BLaER1 treated with 17β-estradiol and CSF1 and Interleukin-3, amounts not matched to agents 10 nM and 100 nM (cell line): ENCODE measurements around the gene AAGAB.
"Not testable (repeated sequence)": the region's sequence is repeated elsewhere in the genome, so short reads cannot be mapped to it uniquely, and the experiment has no call there.

Experiments used
- H3K27ac ChIP-seq, 11 experiments: shearing (Covaris generic); formaldehyde crosslinking; 2 replicates each; pipeline ENCODE4 v1.8.1; 2022
- H3K27me3 ChIP-seq, 11 experiments: shearing (Covaris generic); formaldehyde crosslinking; 2 replicates each; pipeline ENCODE4 v1.8.1; 2022
- H3K36me3 ChIP-seq, 11 experiments: shearing (Covaris generic); formaldehyde crosslinking; 2 replicates each; pipeline ENCODE4 v1.8.1; 2022
- H3K4me1 ChIP-seq, 10 experiments: shearing (Covaris generic); formaldehyde crosslinking; 2 replicates each; pipeline ENCODE4 v1.8.1; 2022
- H3K4me2 ChIP-seq, 11 experiments: shearing (Covaris generic); formaldehyde crosslinking; 2 replicates each; pipeline ENCODE4 v1.8.1; 2022
- H3K4me3 ChIP-seq, 10 experiments: shearing (Covaris generic); formaldehyde crosslinking; 2 replicates each; pipeline ENCODE4 v1.8.1; 2022
- H3K9ac ChIP-seq, 11 experiments: shearing (Covaris generic); formaldehyde crosslinking; 2 replicates each; pipeline ENCODE4 v1.8.1; 2022
- H3K9me3 ChIP-seq, 11 experiments: shearing (Covaris generic); formaldehyde crosslinking; replicated peaks in 1 of 11; 2 replicates each; pipeline ENCODE4 v1.8.1; 2022
- H4K20me1 ChIP-seq, 11 experiments: shearing (Covaris generic); formaldehyde crosslinking; 2 replicates each; pipeline ENCODE4 v1.8.1; 2022
- Cebpa-rat ChIP-seq, 11 experiments: shearing (Covaris generic); IDR thresholded peaks; 2 replicates each; pipeline ENCODE4 v1.8.1; 2022

The AAGAB gene

DNA sequence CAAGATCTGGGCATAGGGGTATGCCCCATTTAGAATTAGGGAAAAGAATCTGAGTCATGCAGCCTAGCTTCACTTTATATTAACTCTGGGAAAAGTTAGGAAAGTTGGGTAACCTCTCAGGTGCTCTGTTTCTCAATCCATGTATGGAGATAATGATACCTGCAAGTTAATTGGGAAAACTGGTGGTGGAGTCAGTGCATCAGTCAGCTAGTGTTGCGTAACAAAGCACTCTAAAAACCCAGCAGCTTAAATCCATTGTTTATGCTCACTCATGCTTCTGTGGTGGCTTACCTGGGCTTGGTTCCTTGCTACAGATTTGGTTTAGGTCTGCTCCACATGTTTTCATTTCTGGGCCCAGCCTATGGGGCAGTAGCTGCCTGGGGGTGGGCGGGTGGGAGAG, 98.0 kb downstream of the AAGAB start:
- no peak overlapping the region for H3K4me3 ChIP-seq
- peaks cover 79 to 99% (median 97%) of the 10 kb centered on the region in 11 experiments for H4K20me1 ChIP-seq
- no peak overlapping the region for H3K9ac ChIP-seq
- peaks cover 88 to 98% (median 93%) of the 10 kb centered on the region in 10 experiments for H3K4me1 ChIP-seq
- peaks cover 0 to 15% (median 7%) of the 10 kb centered on the region in 11 experiments; a peak in 8 of 22 replicates for H3K9me3 ChIP-seq
- no peak overlapping the region for H3K27ac ChIP-seq
- no peaks in the 10 kb centered on the region for H3K27me3 ChIP-seq
- H3K4me2 ChIP-seq: peak overlapping the region in 4 of 11 experiments; percentile 4 to 83 (median 16); a peak in 2 of 22 replicates
- peak in 3 of 11 experiments; percentile 27 to 48 (median 45); a peak in 1 of 22 replicates for TF ChIP-seq Cebpa-rat (IDR thresholded peaks at IDR 0.05)
- H3K36me3 ChIP-seq: peaks cover 5 to 78% (median 57%) of the 10 kb centered on the region in 11 experiments; a peak in 19 of 22 replicates

DNA sequence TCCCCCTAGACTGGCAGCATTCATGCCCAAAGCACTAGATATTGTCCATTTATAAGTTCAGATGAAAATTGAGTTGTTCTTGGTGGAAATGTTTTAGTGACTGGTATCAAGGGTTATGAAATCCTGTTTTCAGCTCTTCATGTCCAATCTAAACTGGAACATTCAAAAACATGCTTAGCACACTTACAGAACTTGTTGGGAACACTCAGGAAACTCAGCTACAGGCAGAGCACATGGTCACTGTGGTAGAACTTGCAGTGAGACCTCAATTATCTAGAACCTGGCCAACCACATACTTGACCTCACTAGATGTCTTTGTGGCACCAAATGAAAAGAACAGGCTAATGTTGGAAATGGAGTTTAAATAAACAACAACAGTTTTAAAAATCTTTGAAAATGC, 100.2 kb downstream of the AAGAB start:
- Histone ChIP-seq H3K4me2 (peak overlapping the region; percentile 44 to 81 (median 65)), H3K4me1 (peaks cover 85 to 98% (median 93%) of the 10 kb centered on the region in 10 experiments), H3K27me3 (no peaks in the 10 kb centered on the region), H4K20me1 (peaks cover 75 to 99% (median 97%) of the 10 kb centered on the region in 11 experiments), H3K27ac (peak overlapping the region in 7 of 11 experiments; percentile 6 to 25 (median 11); a peak in 6 of 22 replicates), H3K9me3 (peaks cover 0 to 15% (median 7%) of the 10 kb centered on the region in 11 experiments; a peak in 8 of 22 replicates), H3K9ac (no peak overlapping the region), H3K4me3 (no peak overlapping the region; a peak in 1 of 20 replicates), H3K36me3 (peaks cover 0 to 63% (median 49%) of the 10 kb centered on the region in 11 experiments; a peak in 19 of 22 replicates)
- no peak for TF ChIP-seq Cebpa-rat (IDR thresholded peaks at IDR 0.05)

DNA sequence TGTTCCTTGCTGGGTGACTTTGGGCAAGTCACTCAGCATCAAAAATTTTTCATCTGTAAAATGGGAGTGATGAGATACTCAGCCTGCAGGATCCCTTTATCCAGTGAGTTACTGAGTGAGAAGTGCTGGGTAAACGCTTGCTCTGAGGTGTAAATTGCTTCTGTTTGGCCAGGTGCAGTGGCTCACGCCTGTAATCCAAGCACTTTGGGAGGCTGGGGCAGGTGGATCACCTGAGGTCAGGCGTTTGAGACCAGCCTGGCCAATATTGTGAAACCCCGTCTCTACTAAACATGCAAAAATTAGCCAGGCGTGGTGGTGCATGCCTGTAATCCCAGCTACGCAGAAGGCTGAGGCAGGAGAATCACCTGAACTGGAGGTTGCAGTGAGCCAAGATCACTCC, 101.4 kb downstream of the AAGAB start:
- not testable (repeated sequence) for H3K27me3 ChIP-seq, H3K4me3 ChIP-seq, H3K27ac ChIP-seq
- Histone ChIP-seq H4K20me1 (peaks cover 75 to 99% (median 97%) of the 10 kb centered on the region in 11 experiments), H3K4me1 (peaks cover 85 to 98% (median 93%) of the 10 kb centered on the region in 10 experiments), H3K9ac (peak overlapping the region in 1 of 11 experiments; percentile 35; a peak in 1 of 22 replicates), H3K36me3 (peaks cover 0 to 61% (median 43%) of the 10 kb centered on the region in 11 experiments; a peak in 19 of 22 replicates), H3K9me3 (peaks cover 0 to 15% (median 7%) of the 10 kb centered on the region in 11 experiments; a peak in 8 of 22 replicates), H3K4me2 (peak overlapping the region in 10 of 11 experiments; percentile 32 to 81 (median 66); a peak in 17 of 22 replicates)
- TF ChIP-seq Cebpa-rat (IDR thresholded peaks at IDR 0.05): 0 out of 22 replicates have a peak, but pooled peaks of 1 of the 11 experiments have one; percentile 11

DNA sequence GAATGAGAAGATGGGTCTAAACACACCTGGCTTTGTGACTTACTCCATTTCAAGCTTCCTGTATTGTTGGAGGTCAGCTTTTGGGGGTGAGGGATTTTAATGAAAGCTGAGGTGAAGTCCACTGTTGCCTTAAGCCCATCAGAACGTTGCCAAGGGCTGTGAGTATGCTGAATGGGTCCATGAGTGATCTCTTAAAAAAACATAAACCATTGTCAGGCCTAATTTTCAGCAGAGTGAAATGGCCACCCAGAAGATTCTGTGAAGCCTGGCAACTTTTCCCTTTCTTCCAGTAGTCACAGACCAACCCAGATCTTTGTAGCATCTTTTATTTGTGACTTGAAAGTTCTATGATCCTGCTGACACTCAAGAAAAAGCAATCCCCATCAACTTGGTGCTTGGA, 102.0 kb downstream of the AAGAB start:
- Histone ChIP-seq H4K20me1 (peaks cover 75 to 99% (median 97%) of the 10 kb centered on the region in 11 experiments), H3K9ac (no peak overlapping the region), H3K4me3 (no peak overlapping the region), H3K27ac (peak overlapping the region in 2 of 11 experiments; percentile 6 to 34; a peak in 2 of 22 replicates), H3K9me3 (peaks cover 0 to 15% (median 7%) of the 10 kb centered on the region in 11 experiments; a peak in 8 of 22 replicates), H3K36me3 (peaks cover 0 to 55% (median 43%) of the 10 kb centered on the region in 11 experiments; a peak in 19 of 22 replicates), H3K27me3 (no peaks in the 10 kb centered on the region), H3K4me2 (peak overlapping the region in 10 of 11 experiments; percentile 32 to 81 (median 66); a peak in 20 of 22 replicates), H3K4me1 (peaks cover 85 to 98% (median 93%) of the 10 kb centered on the region in 10 experiments)
- no peak for TF ChIP-seq Cebpa-rat (IDR thresholded peaks at IDR 0.05)
